Testis (tissue), 2 donors: ENCODE measurements around the gene NR2E1.

Experiments
- POLR2A ChIP-seq: fragments of 450-650 bp; IDR thresholded peaks from one replicate; pipeline ENCODE4 v1.6.1; 2017; ENCODE audit warnings: antibody characterized with exemption, mild to moderate bottlenecking, moderate library complexity
- TF ChIP-seq, protein P1 (sequence below), 3 experiments: fragments of 450-650 bp in 2 of 3; fragments of 200-600 bp in 1 of 3; sonication (generic) in 1 of 3; IDR thresholded peaks; one replicate each; pipeline ENCODE4 v1.5.1; 2016 to 2019; ENCODE audit warnings: antibody characterized with exemption in 3 of 3, mild to moderate bottlenecking in 2 of 3, moderate library complexity in 1 of 3

DNA sequence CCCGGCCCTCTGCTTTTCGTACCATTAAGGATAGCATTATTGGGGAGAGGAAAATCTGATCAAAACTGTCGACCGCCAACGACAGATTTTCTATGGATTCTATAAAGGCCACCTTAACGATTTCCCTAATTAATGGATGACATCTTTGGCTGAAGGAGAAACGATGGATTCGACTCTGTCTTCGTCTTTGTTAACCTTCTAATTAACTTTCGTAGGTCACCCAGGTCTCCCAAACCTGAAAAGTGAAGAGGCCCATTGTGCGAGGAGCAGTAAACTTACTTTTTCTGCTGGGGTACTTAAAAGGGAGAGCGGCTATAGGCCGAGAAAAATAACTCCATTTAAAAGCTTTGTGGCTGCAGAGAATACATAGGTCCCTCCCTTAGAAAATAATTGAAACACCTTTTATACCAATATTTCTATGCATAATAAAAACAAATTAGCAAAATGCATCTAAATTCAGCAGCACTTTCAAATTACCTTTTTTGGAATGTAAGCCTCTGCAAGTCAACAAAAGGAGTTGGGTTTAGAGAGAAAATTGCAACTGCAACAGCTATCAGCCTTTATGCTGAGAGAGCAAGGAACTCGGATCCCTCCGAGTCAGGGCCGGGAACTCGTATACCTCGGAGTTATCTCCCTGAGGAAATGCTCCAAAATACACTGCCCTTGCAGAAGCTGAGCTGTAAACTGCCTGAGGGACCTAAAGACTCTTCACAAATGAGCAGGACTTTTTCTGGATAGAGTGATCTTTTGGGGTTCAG lies 31.4 kb upstream of the NR2E1 start:
- TF ChIP-seq, protein P1, sequence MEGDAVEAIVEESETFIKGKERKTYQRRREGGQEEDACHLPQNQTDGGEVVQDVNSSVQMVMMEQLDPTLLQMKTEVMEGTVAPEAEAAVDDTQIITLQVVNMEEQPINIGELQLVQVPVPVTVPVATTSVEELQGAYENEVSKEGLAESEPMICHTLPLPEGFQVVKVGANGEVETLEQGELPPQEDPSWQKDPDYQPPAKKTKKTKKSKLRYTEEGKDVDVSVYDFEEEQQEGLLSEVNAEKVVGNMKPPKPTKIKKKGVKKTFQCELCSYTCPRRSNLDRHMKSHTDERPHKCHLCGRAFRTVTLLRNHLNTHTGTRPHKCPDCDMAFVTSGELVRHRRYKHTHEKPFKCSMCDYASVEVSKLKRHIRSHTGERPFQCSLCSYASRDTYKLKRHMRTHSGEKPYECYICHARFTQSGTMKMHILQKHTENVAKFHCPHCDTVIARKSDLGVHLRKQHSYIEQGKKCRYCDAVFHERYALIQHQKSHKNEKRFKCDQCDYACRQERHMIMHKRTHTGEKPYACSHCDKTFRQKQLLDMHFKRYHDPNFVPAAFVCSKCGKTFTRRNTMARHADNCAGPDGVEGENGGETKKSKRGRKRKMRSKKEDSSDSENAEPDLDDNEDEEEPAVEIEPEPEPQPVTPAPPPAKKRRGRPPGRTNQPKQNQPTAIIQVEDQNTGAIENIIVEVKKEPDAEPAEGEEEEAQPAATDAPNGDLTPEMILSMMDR (IDR thresholded peaks at IDR 0.05) = no peak
- no peak for TF ChIP-seq POLR2A
